ENCODE results near the gene ERCC4.
"Not testable (repeated sequence)": the region's sequence is repeated elsewhere in the genome, so short reads cannot be mapped to it uniquely, and the experiment has no call there.

Gene ERCC4

DNA sequence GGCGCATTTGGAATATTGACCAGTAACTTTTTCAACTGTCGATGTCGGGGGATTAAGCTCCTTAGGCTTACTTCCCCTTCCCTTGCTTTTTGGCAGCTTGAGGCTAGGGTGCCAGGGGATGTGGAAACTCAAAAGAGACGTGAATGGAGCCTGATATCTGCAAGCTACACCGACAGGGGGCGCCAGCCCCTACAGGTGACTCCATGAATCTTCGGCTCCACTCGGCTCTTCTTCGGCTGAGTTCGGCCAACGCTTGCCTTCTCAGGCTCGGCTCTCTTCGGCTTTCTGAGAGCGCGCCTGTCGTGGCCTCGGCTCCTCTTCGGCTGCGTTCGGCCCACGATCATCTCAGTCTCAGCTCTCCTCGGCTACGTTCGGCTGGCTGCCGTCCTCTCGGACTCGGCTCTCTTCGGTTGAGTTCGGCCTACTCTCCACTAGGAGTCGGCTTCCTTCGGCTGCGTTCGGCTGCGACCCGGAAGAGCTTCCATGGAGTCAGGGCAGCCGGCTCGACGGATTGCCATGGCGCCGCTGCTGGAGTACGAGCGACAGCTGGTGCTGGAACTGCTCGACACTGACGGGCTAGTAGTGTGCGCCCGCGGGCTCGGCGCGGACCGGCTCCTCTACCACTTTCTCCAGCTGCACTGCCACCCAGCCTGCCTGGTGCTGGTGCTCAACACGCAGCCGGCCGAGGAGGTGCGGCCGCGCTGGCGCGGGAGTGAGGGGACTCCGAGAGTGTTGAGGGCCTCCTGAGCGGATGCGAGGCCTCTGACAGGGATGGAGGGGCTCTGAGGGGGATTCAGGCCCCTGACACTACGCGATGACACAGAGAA, at the start of gene ERCC4:
Gene ERCC4 (plus strand): TSS at position 472 of the 827 bp plus-strand sequence. CDS start 12 bp downstream, at position 484.
- H3K27ac ChIP-seq, result peak within 1 kb of the TSS; percentile 43
- DNase-seq (ENCODE audit: low read depth, low spot score), result peak; percentile 87

DNA sequence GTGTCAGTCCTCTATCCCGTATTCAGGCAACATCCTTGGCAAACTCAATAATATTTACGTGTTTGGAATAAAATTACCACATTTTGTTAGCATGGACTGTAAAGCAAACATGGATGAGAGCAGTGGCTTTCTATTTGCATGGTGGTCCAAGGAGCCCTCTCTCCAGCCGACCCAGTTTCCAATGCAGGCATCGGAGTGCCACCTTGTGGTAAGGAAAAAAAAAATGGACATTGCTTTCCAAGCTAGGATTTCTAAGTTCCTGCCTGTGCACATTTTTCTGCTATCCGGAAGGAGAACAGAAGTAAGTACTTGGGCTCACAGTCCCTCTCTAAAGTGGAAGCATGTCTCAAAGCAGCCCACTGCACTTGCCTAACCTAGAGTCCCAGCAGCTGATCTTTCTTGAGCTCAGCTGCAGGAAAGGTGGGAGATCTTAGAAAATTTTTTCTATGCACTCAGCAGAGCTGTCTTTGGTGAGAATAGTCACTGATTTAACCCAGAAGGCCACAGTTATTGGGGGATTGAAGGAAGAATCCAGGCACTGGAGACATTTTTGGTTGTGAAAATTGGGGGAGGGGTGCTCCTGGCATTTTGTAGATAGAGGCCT, 46.0 kb upstream of the ERCC4 start:
- no peak for DNase-seq (ENCODE audit: low read depth, low spot score)
- H3K27ac ChIP-seq, result no peak overlapping the region

GRCh38 chr16:13875614-13876284, 44.2 kb upstream of the ERCC4 start:
- no peak for DNase-seq (ENCODE audit: low read depth, low spot score)
- H3K27ac ChIP-seq, result no peak overlapping the region

GRCh38 chr16:13883276-13883675, 36.7 kb upstream of the ERCC4 start:
- no peak overlapping the region for H3K27ac ChIP-seq
- DNase-seq (ENCODE audit: low read depth, low spot score), result no peak

- H3K27ac ChIP-seq, result no peak overlapping the region
- DNase-seq (ENCODE audit: low read depth, low spot score), result no peak
Observed at GRCh38 chr16:13883881-13884280, 36.1 kb upstream of the ERCC4 start.

GRCh38 chr16:13885700-13886099, 34.3 kb upstream of the ERCC4 start:
- no peak overlapping the region for H3K27ac ChIP-seq

GRCh38 chr16:13886608-13887007, 33.3 kb upstream of the ERCC4 start:
- no peak for DNase-seq (ENCODE audit: low read depth, low spot score)
- H3K27ac ChIP-seq, result no peak overlapping the region

More at GRCh38 chr16:13885700-13886099, 34.3 kb upstream of the ERCC4 start:
- DNase-seq (ENCODE audit: low read depth, low spot score), result no peak

GRCh38 chr16:13889323-13889722, 30.6 kb upstream of the ERCC4 start:
- not testable (repeated sequence) for H3K27ac ChIP-seq; DNase-seq (ENCODE audit: low read depth, low spot score)

GRCh38 chr16:13892301-13892700, 27.7 kb upstream of the ERCC4 start:
- no peak for DNase-seq (ENCODE audit: low read depth, low spot score)
- no peak overlapping the region for H3K27ac ChIP-seq

DNA sequence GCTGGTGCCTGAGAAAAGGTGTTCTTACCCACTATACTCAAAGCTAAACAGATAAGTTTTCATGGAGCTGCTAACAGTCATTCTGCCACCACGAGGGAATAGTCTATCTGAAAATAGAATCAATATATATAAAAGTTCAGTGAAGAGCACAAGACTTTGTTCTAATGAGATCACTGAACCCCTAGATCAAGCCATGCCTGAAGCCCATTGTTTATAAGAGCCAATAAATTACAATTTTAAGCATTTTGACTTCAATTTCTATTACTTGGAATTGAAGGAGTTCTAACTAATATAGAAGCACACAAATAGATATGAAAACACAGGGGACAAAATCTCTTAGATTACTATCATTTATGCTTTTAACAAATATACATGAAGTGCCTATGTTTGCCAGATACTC, 24.4 kb upstream of the ERCC4 start:
- H3K27ac ChIP-seq, result no peak overlapping the region
- DNase-seq (ENCODE audit: low read depth, low spot score), result no peak

DNA sequence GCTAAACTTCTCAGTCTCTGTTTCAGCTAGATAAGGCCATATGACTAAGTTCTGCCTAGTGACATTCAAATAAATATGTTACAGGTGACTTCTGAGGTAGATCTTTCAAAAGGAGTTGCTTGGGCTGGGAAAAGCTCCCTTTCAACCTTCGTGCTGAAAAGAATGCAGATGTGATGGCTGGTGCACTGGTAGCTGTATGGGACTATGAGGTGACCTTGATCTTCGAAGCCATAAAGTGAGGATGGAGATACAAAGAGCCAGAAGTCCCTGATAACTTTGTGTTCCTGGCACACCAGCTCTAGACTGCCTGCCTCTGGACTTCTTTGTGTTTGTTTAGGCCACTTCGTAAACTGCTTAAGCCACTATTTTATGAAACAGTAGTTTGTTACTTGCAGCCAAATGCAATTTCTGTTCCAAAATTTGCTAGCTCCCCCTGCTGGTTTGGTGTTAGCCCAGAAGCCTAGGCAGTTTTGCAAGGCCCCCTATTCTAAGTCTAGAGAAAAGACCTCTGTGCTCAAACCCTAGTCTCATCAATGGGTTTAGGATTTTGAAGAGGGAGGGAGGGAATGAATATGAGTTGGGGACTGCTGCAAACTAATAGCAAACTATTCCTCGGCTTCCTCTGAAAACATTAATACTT, 23.3 kb upstream of the ERCC4 start:
- DNase-seq (ENCODE audit: low read depth, low spot score), result no peak

GRCh38 chr16:13897806-13898205, 22.1 kb upstream of the ERCC4 start:
- H3K27ac ChIP-seq, result no peak overlapping the region
- DNase-seq (ENCODE audit: low read depth, low spot score), result no peak

More for the DNA sequence above, 23.3 kb upstream of the ERCC4 start:
- no peak overlapping the region for H3K27ac ChIP-seq

GRCh38 chr16:13898233-13898632, 21.7 kb upstream of the ERCC4 start:
- H3K27ac ChIP-seq, result no peak overlapping the region
- DNase-seq (ENCODE audit: low read depth, low spot score), result no peak

DNA sequence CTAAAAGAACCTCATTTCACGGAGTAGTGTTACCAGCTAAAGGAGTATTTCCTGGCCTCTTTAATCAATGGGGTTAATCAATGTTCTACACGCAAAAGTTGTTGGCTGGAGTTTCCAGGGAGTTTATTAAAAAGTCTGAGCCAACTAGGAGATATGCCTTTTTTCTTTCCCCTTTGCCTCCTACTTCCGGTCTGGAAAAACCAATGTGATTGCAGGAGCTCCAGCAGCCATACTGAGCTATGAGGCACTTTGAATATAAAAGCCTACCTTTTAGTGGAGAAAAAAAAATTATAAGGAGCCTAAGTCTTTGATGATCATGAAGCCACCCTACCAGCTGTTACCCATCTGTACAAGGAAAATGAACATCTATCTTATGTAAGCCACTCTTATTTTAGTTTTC, 17.9 kb upstream of the ERCC4 start:
- DNase-seq (ENCODE audit: low read depth, low spot score), result no peak
- no peak overlapping the region for H3K27ac ChIP-seq

GRCh38 chr16:13902677-13903076, 17.3 kb upstream of the ERCC4 start:
- no peak overlapping the region for H3K27ac ChIP-seq
- DNase-seq (ENCODE audit: low read depth, low spot score), result no peak

- no peak overlapping the region for H3K27ac ChIP-seq
Observed at GRCh38 chr16:13904179-13904691, 15.7 kb upstream of the ERCC4 start.

DNA sequence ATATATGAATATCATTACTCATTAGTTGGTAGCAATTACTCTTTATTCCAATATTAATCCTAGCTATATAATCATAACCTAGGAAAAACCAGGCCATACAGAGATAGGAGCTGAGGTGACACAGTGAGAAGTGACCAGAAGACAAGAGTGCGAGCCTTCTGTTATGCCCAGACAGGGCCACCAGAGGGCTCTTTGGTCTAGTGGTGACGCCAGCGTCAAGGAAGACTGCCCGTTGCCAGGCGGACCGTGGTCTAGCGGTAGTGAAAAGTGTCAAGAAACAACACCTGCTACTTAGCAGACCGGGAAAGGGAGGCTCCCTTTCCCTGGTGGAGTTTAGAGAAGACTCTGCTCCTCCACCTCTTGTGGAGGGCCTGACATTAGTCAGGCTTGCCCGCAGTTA, 15.1 kb upstream of the ERCC4 start:
- not testable (repeated sequence) for DNase-seq (ENCODE audit: low read depth, low spot score); H3K27ac ChIP-seq

More at GRCh38 chr16:13904179-13904691, 15.7 kb upstream of the ERCC4 start:
- DNase-seq (ENCODE audit: low read depth, low spot score), result no peak

DNA sequence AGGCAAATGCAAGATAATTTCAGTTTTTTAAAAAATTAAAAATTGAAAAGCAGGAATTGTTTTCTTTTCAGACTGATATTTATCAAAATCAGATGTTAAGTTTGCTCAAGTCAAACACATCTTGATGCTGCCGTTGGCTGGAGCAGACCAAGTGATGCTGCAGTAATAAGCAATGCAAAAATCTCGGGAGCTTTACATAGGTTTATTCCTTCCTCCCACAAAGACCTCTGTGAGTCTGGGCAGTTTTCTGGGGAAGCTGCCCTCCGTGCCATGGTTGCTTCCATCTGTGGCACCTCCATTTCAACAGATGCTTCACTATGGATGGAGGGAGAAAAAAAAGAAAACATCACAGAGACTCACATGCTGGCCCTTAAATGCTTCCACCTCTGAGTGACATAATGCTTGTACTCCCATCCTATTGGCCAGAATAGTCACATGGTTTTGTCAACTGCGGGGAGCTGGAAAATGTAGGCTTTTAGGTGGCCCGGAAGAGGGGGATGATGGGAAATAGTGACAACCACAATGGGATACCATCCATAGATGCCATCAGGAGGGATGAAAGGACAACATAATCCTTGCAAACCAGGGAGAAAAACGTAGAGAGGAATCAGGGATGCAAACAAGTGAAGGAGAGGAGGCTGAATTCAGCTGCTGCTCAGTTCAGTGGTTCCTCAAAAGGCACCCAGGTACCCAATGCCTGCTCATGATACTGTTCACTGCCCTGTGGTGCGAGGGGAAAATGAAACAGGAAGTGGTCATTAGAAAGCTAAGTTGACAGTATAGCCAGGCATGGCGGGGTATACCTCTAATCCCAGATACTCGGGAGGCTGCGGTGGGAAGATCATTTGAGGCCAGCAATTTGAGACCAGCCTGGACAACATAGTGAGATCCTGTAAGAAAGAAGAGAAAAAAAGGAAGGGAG, 13.5 kb upstream of the ERCC4 start:
- DNase-seq (ENCODE audit: low read depth, low spot score), result no peak
- H3K27ac ChIP-seq, result no peak overlapping the region

DNA sequence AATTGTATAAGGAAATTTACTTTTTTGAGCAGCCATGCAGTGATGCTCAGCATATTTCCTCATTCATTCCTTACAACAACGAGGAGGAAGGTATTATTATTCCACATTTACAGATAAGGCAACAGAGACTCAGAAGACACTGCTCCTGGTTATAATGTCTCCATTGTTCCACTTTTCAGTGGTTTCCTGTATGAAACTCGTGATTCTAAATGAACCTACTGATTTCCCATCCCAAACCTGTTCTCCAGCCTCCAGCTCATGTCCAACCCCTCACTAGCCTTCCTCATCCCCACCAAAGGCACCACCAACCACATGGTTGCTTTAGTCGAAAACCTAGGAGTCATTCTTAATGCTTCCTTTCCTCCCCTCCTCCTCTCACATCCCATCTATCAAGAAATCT, 12.5 kb upstream of the ERCC4 start:
- H3K27ac ChIP-seq, result no peak overlapping the region
- no peak for DNase-seq (ENCODE audit: low read depth, low spot score)
